Adrenal gland (tissue), 12 donors: Measurements from ENCODE around the gene ZGLP1. TPM values are rescaled to one million over a fixed set of nuclear protein-coding genes. Genes with fewer than 3 reads are reported as not detected.

Experiments used
- DNase-seq, 7 donors: peaks; one replicate each; pipeline ENCODE4 v3.0.0-alpha.2; 2019 to 2020
- H3K27ac ChIP-seq, 5 donors: fragments of 200-600 bp; sonication (generic) in 4 of 5; 1 replicate in 3 of 5; 2 replicates in 2 of 5; pipeline versions ENCODE4 v1.5.1 to v1.8.0; 2016 to 2020; ENCODE audit warnings: mild to moderate bottlenecking in 1 of 5
- H3K27me3 ChIP-seq: fragments of 200-600 bp; 2 replicates; pipeline ENCODE4 v1.8.0; 2021
- H3K36me3 ChIP-seq, 2 donors: fragments of 200-600 bp; replicated peaks in 1 of 2; 1 replicate in 1 of 2; 2 replicates in 1 of 2; pipeline versions ENCODE4 v1.5.1 to v1.8.0; 2018 to 2022
- H3K4me1 ChIP-seq, 2 donors: fragments of 200-600 bp; replicated peaks in 1 of 2; 1 replicate in 1 of 2; 2 replicates in 1 of 2; pipeline versions ENCODE4 v1.5.1 to v1.8.0; 2018 to 2021
- H3K4me3 ChIP-seq, 4 donors: fragments of 200-600 bp; sonication (generic) in 3 of 4; one replicate each; pipeline ENCODE4 v1.5.1; 2016 to 2018
- H3K9me3 ChIP-seq, 3 donors: fragments of 200-600 bp; sonication (generic) in 1 of 3; replicated peaks in 1 of 3; 1 replicate in 2 of 3; 2 replicates in 1 of 3; pipeline versions ENCODE4 v1.5.1 to v1.8.0; 2016 to 2021
- CTCF ChIP-seq, 6 experiments: fragments of 450-650 bp in 4 of 6; fragments of 200-600 bp in 2 of 6; sonication (generic) in 1 of 6; IDR thresholded peaks; 1 replicate in 5 of 6; 2 replicates in 1 of 6; pipeline versions ENCODE4 v1.5.1 to v1.8.0; 2016 to 2021; ENCODE audit warnings: antibody characterized with exemption in 6 of 6, mild to moderate bottlenecking in 2 of 6, moderate library complexity in 1 of 6
- POLR2A ChIP-seq, 2 donors: fragments of 450-650 bp; IDR thresholded peaks; one replicate each; pipeline ENCODE4 v1.6.1; 2017; ENCODE audit warnings: antibody characterized with exemption in 2 of 2, mild to moderate bottlenecking in 2 of 2, moderate library complexity in 1 of 2
- WGBS, 4 donors: extraction: QIAGEN DNeasy Blood & Tissue Kit in 2 of 4; methylation state at CpG; one replicate each; pipeline versions ENCODE4 v1.1.5 to v1.1.7; 2013 to 2017; 5-methylcytosine and 5-hydroxymethylcytosine counted together
- intact Hi-C, 2 donors: fragments of 100-400 bp; cut with DNase I; formaldehyde crosslinking; loops; one replicate each; pipeline versions ENCODE4 v1.14.1 to v1.15.0; 2022 to 2023
- polyA plus RNA-seq, 3 donors: library from polyadenylated mRNA; stranded (reverse); fragments of 200-250 nt in 2 of 3; fragments of 350-450 nt in 1 of 3; fragmentation: Illumina TruSeq in 1 of 3; extraction: RNeasy Lipid Tissue Mini Kit (QIAGEN cat#74804) in 1 of 3; gene quantifications; one replicate each; pipeline ENCODE4 v1.2.3, GENCODE V29; 2013 to 2014
- total RNA-seq, 9 donors: library from RNA; depleted of rRNA in 4 of 9; stranded (reverse); fragments of >200 nt in 4 of 9; fragments of 120-200 nt in 1 of 9; fragmentation: NEBNext Ultra II Directional in 1 of 9; extraction: Animal tissue kit (Norgen Biotek cat#: 25700) in 1 of 9; gene quantifications; one replicate each; pipeline versions ENCODE4 v1.1.0 to v1.2.4, GENCODE V29; 2013 to 2023
- donor health status: healthy with polysubstance abuse.
- donor health status: Bipolar disorder and iron deficiency.
- donor health status: DM: yes; HTN: yes; CAD: no.
- donor health status: DM: no; HTN: no; CAD: no.
- donor health status: DM: no; HTN: no; CAD: no.
- donor health status: DM: yes; HTN: yes; CAD: no.

Gene ZGLP1
- total and polyA plus RNA-seq, 12 donors = 0.48 to 38.8 (median 2.8) TPM; not detected in 2

GRCh38 chr19:10279737-10280442 lies 29.7 kb downstream of the ZGLP1 start:
- no peak overlapping the region for H3K27ac ChIP-seq
- TF ChIP-seq CTCF (IDR thresholded peaks at IDR 0.05) (no peak), POLR2A (IDR thresholded peaks at IDR 0.05) (no peak)
- H3K4me3 ChIP-seq = no peak overlapping the region
- no peaks in the 10 kb centered on the region for H3K4me1 ChIP-seq
- H3K36me3 ChIP-seq = peaks cover 0 to 47% of the 10 kb centered on the region in 2 donors
- no peaks in the 10 kb centered on the region for H3K27me3 ChIP-seq
- intact Hi-C loops = no loop called here
- no peak for DNase-seq
- H3K9me3 ChIP-seq = no peaks in the 10 kb centered on the region
- WGBS, 4 donors = 80 to 87% (median 82%) methylated on average over 5 of the region's 5 CpGs

- no peak for DNase-seq
- no peak for TF ChIP-seq POLR2A (IDR thresholded peaks at IDR 0.05)
- no peak for TF ChIP-seq CTCF (IDR thresholded peaks at IDR 0.05)
- Histone ChIP-seq H3K36me3 (peaks cover 0 to 42% of the 10 kb centered on the region in 2 donors), H3K9me3 (no peaks in the 10 kb centered on the region), H3K27me3 (no peaks in the 10 kb centered on the region), H3K4me3 (no peak overlapping the region), H3K27ac (no peak overlapping the region), H3K4me1 (no peaks in the 10 kb centered on the region)
- intact Hi-C loops = no loop called here
- 70 to 100% (median 85%) methylated on average over 1 of the region's 1 CpG for WGBS, 4 donors
These were observed 30.7 kb downstream of the ZGLP1 start for GRCh38 chr19:10278935-10279334.

GRCh38 chr19:10277795-10278589 lies 31.6 kb downstream of the ZGLP1 start:
- H3K4me3 ChIP-seq = no peak overlapping the region

More at GRCh38 chr19:10277795-10278589, 31.6 kb downstream of the ZGLP1 start:
- H3K4me1 ChIP-seq = no peaks in the 10 kb centered on the region
- H3K27ac ChIP-seq = no peak overlapping the region
- H3K36me3 ChIP-seq = peaks cover 0 to 32% of the 10 kb centered on the region in 2 donors
- H3K9me3 ChIP-seq = no peaks in the 10 kb centered on the region
- intact Hi-C loops = no loop called here
- 86 to 91% (median 88%) methylated on average over 9 of the region's 9 CpGs for WGBS, 4 donors
- DNase-seq = no peak
- TF ChIP-seq POLR2A (IDR thresholded peaks at IDR 0.05) (no peak), CTCF (IDR thresholded peaks at IDR 0.05) (no peak)
- no peaks in the 10 kb centered on the region for H3K27me3 ChIP-seq
